ENCODE measurements around the gene FALEC. TPM values are rescaled to one million over a fixed set of nuclear protein-coding genes. Genes with fewer than 3 reads are reported as not detected.
A peak's percentile ranks its signal among the peaks of the same experiment; 100 is the strongest.

The FALEC gene
- total and polyA plus RNA-seq, 2 experiments from 2014 or later, result 1.7 TPM; not detected in 1

GRCh38 chr1:150477320-150477719 lies 38.2 kb upstream of the FALEC start:
- H3K27me3 Mint-ChIP-seq (ENCODE audit: insufficient read depth, low read depth, poor library complexity), result peaks cover 15% of the 10 kb centered on the region
- H3K36me3 Mint-ChIP-seq (ENCODE audit: low read depth), result peaks cover 10% of the 10 kb centered on the region
- Histone ChIP-seq H3K27me3 (ENCODE audit: insufficient read depth) (no peaks in the 10 kb centered on the region), H3K9me2 (ENCODE audit: insufficient read depth) (no peaks in the 10 kb centered on the region), H3K4me2 (no peak overlapping the region), H3F3A (replicated peaks; ENCODE audit: low read depth) (peaks cover 4% of the 10 kb centered on the region; the same call in 1 of the 2 replicates), H3K79me2 (replicated peaks; ENCODE audit: insufficient read depth) (no peaks in the 10 kb centered on the region), H4K20me1 (replicated peaks; ENCODE audit: insufficient read depth) (no peaks in the 10 kb centered on the region; the same call in 1 of the 2 replicates), H3K4me3 (no peak overlapping the region), H3K36me3 (ENCODE audit: insufficient read depth) (no peaks in the 10 kb centered on the region), H3K4me1 (ENCODE audit: insufficient read depth) (no peaks in the 10 kb centered on the region), H3K27ac (ENCODE audit: low read depth) (no peak overlapping the region), H2AFZ (no peak overlapping the region)
- no peak for DNase-seq (ENCODE audit: low spot score)
- H3K9me3 Mint-ChIP-seq, result no peaks in the 10 kb centered on the region
- peaks cover 10% of the 10 kb centered on the region; the same call in 2 of the 3 replicates for H3K4me1 Mint-ChIP-seq
- peak; percentile 13; the same call in 2 of the 3 replicates for ATAC-seq
- H3K4me3 Mint-ChIP-seq, result no peak overlapping the region
- H3K27ac Mint-ChIP-seq, result no peak overlapping the region
- no peak for TF ChIP-seq EZH2 (IDR thresholded peaks at IDR 0.05; ENCODE audit: low read depth, unreplicated experiment)

DNA sequence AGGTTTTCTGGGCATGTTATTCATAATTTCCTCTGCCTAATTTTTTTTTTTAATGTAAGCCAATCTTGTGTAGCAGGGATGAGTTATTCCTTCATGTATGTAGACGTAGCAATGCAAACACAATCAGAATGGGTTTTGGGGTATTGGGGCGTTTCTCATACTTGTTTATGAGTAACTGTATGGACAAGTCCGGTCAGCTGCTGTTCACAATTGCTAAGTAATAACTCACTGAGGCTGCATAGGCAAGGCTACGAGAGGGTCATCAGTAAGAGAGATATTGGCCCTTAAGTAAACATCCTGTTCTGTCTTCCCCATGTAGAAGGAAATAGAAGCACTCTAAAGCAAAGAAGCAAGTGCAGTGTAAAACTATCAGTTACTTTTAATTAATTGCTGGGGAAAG lies 37.8 kb upstream of the FALEC start:
- H3K4me2 ChIP-seq, result no peak overlapping the region
- H3K4me1 ChIP-seq (ENCODE audit: insufficient read depth), result no peaks in the 10 kb centered on the region
- H3K36me3 ChIP-seq (ENCODE audit: insufficient read depth), result no peaks in the 10 kb centered on the region
- Mint-ChIP-seq H3K27me3 (ENCODE audit: insufficient read depth, low read depth, poor library complexity) (peaks cover 11% of the 10 kb centered on the region), H3K4me1 (peaks cover 6% of the 10 kb centered on the region; the same call in 2 of the 3 replicates), H3K36me3 (ENCODE audit: low read depth) (peaks cover 6% of the 10 kb centered on the region; the same call in 2 of the 3 replicates), H3K4me3 (no peak overlapping the region), H3K27ac (no peak overlapping the region), H3K9me3 (no peaks in the 10 kb centered on the region)
- no peaks in the 10 kb centered on the region for H3K9me2 ChIP-seq (ENCODE audit: insufficient read depth)
- TF ChIP-seq CREB1 (CRISPR knock-in tag; IDR thresholded peaks at IDR 0.05; ENCODE audit: low read depth), result no peak
- no peak for TF ChIP-seq ZNF331 (CRISPR knock-in tag; IDR thresholded peaks at IDR 0.05; ENCODE audit: low read depth)
- TF ChIP-seq EZH2 (IDR thresholded peaks at IDR 0.05; ENCODE audit: low read depth, unreplicated experiment), result no peak
- no peak for TF ChIP-seq STAT1 (IDR thresholded peaks at IDR 0.05; ENCODE audit: unreplicated experiment)
- TF ChIP-seq ZNF462 (CRISPR knock-in tag; IDR thresholded peaks at IDR 0.05), result no peak
- TF ChIP-seq POLR2AphosphoS5 (IDR thresholded peaks at IDR 0.05; ENCODE audit: low read depth), result no peak
- no peak for TF ChIP-seq JUNB (IDR thresholded peaks at IDR 0.05; ENCODE audit: unreplicated experiment)
- no peak for TF ChIP-seq NANOG (IDR thresholded peaks at IDR 0.05; ENCODE audit: borderline replicate concordance)
- TF ChIP-seq, protein P1, sequence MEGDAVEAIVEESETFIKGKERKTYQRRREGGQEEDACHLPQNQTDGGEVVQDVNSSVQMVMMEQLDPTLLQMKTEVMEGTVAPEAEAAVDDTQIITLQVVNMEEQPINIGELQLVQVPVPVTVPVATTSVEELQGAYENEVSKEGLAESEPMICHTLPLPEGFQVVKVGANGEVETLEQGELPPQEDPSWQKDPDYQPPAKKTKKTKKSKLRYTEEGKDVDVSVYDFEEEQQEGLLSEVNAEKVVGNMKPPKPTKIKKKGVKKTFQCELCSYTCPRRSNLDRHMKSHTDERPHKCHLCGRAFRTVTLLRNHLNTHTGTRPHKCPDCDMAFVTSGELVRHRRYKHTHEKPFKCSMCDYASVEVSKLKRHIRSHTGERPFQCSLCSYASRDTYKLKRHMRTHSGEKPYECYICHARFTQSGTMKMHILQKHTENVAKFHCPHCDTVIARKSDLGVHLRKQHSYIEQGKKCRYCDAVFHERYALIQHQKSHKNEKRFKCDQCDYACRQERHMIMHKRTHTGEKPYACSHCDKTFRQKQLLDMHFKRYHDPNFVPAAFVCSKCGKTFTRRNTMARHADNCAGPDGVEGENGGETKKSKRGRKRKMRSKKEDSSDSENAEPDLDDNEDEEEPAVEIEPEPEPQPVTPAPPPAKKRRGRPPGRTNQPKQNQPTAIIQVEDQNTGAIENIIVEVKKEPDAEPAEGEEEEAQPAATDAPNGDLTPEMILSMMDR (conservative IDR thresholded peaks at IDR 0.05; ENCODE audit: low read depth in 2 of 2), result no peak
- no peaks in the 10 kb centered on the region; the same call in 1 of the 2 replicates for H4K20me1 ChIP-seq (replicated peaks; ENCODE audit: insufficient read depth)
- H3K27me3 ChIP-seq (ENCODE audit: insufficient read depth), result no peaks in the 10 kb centered on the region
- peaks cover 4% of the 10 kb centered on the region; the same call in 1 of the 2 replicates for H3F3A ChIP-seq (replicated peaks; ENCODE audit: low read depth)
- H3K4me3 ChIP-seq, result no peak overlapping the region
- H3K79me2 ChIP-seq (replicated peaks; ENCODE audit: insufficient read depth), result no peaks in the 10 kb centered on the region
- H2AFZ ChIP-seq, result no peak overlapping the region
- no peak overlapping the region for H3K27ac ChIP-seq (ENCODE audit: low read depth)
- no peak for ATAC-seq
- no peak for DNase-seq (ENCODE audit: low spot score)

All from GM23338 (cell line).